H1 (cell line): ENCODE data around the gene STRIP2. TPM values are rescaled to one million over a fixed set of nuclear protein-coding genes. Genes with fewer than 3 reads are reported as not detected.

Experiments
- CTCF ChIA-PET: fragments of 300-600 bp; sonication (Branson Sonifier 250); formaldehyde crosslinking; loops from one replicate; lab custom pipeline; 2021; ENCODE audit not compliant: partially characterized antibody; lab: Charles Lee
- POLR2A ChIA-PET: fragments of 300-600 bp; sonication (Branson Sonifier 250); formaldehyde crosslinking; loops from one replicate; lab custom pipeline; 2021; ENCODE audit warnings: inconsistent platforms; ENCODE audit not compliant: partially characterized antibody; lab: Charles Lee
- DNase-seq, 2 experiments: peaks; one replicate each; pipeline versions ENCODE4 v3.0.0 to v3.0.0-alpha.2; 2010 to 2022; ENCODE audit warnings: low spot score in 2 of 2, low read depth in 1 of 2, mixed read lengths in 1 of 2
- FAIRE-seq: peaks from 2 replicates; lab custom pipeline; 2011; peaks lifted over from hg19 to GRCh38; lab: Jason Lieb, UNC
- H2AFZ ChIP-seq: 2 replicates; pipeline ENCODE4 v1.8.1; 2012; ENCODE audit warnings: low read length, inconsistent platforms
- H2AK5ac ChIP-seq: 2 replicates; pipeline ENCODE4 v1.6.1; 2013; ENCODE audit warnings: low read depth, low read length
- H2BK120ac ChIP-seq: replicated peaks from 2 replicates; pipeline ENCODE3; 2013; ENCODE audit warnings: low read depth, low read length, inconsistent platforms
- H2BK12ac ChIP-seq: 2 replicates; pipeline ENCODE4 v1.6.1; 2013; ENCODE audit warnings: low read depth, low read length
- H2BK15ac ChIP-seq: 2 replicates; pipeline ENCODE4 v1.6.1; 2013; ENCODE audit warnings: low read length
- H2BK20ac ChIP-seq: 2 replicates; pipeline ENCODE4 v1.6.1; 2013; ENCODE audit warnings: low read length
- H2BK5ac ChIP-seq: 2 replicates; pipeline ENCODE4 v1.6.1; 2013; ENCODE audit warnings: low read depth, low read length
- H3K14ac ChIP-seq: 2 replicates; pipeline ENCODE4 v1.6.1; 2013; ENCODE audit warnings: inconsistent platforms; ENCODE audit not compliant: insufficient read length
- H3K18ac ChIP-seq: 2 replicates; pipeline ENCODE4 v1.6.1; 2013; ENCODE audit warnings: low read length; ENCODE audit errors: extremely low read depth
- H3K23ac ChIP-seq: 2 replicates; pipeline ENCODE4 v1.6.1; 2013; ENCODE audit warnings: inconsistent platforms; ENCODE audit not compliant: insufficient read length
- H3K23me2 ChIP-seq: 2 replicates; pipeline ENCODE4 v1.6.1; 2013; ENCODE audit warnings: low read depth, low read length
- H3K27ac ChIP-seq: 2 replicates; pipeline ENCODE4 v1.6.1; 2011; ENCODE audit warnings: low read depth, low read length, inconsistent platforms
- H3K27me3 ChIP-seq, 4 experiments: replicated peaks in 1 of 4; 1 replicate in 1 of 4; 2 replicates in 3 of 4; pipeline versions ENCODE4 v1.6.1 to v1.8.1; 2011 to 2013; ENCODE audit warnings: low read length in 3 of 4, mild to moderate bottlenecking in 3 of 4, inconsistent platforms in 2 of 4, mixed read lengths in 2 of 4, moderate library complexity in 1 of 4; ENCODE audit not compliant: control insufficient read depth in 3 of 4, insufficient read depth in 3 of 4; ENCODE audit errors: extremely low read depth in 1 of 4
- H3K36me3 ChIP-seq, 4 experiments: 2 replicates each; pipeline versions ENCODE4 v1.6.1 to v1.8.1; 2011 to 2013; ENCODE audit warnings: mild to moderate bottlenecking in 4 of 4, low read length in 3 of 4, moderate library complexity in 2 of 4, control low read depth in 1 of 4, inconsistent platforms in 1 of 4; ENCODE audit not compliant: insufficient read depth in 4 of 4, control insufficient read depth in 2 of 4
- H3K4ac ChIP-seq: replicated peaks from 2 replicates; pipeline ENCODE3; 2013; ENCODE audit warnings: low read length, low read depth, mixed read lengths, inconsistent platforms; ENCODE audit not compliant: insufficient read length
- H3K4me1 ChIP-seq, 4 experiments: replicated peaks in 1 of 4; 1 replicate in 1 of 4; 2 replicates in 3 of 4; pipeline versions ENCODE4 v1.6.1 to v1.8.1; 2011 to 2013; ENCODE audit warnings: low read length in 3 of 4, inconsistent platforms in 2 of 4, mixed read lengths in 1 of 4; ENCODE audit not compliant: insufficient read depth in 4 of 4, control insufficient read depth in 3 of 4
- H3K4me2 ChIP-seq, 2 experiments: 2 replicates each; pipeline versions ENCODE4 v1.6.1 to v1.8.1; 2011 to 2013; ENCODE audit warnings: low read depth in 2 of 2, low read length in 2 of 2, control low read depth in 1 of 2, inconsistent platforms in 1 of 2, mild to moderate bottlenecking in 1 of 2; ENCODE audit not compliant: insufficient read depth in 1 of 2
- H3K4me3 ChIP-seq, 4 experiments: fragments of 200-600, 300-600 bp in 1 of 4; sonication (generic), shearing (Covaris generic), sonication (Bioruptor Twin) in 1 of 4; 2 replicates each; pipeline versions ENCODE4 v1.5.1 to v1.8.1; 2011 to 2016; ENCODE audit warnings: low read length in 4 of 4, low read depth in 3 of 4, control low read depth in 2 of 4, inconsistent platforms in 2 of 4, mild to moderate bottlenecking in 2 of 4, mixed read lengths in 1 of 4, moderate library complexity in 1 of 4; ENCODE audit not compliant: insufficient read depth in 2 of 4; ENCODE audit errors: extremely low read depth in 1 of 4
- H3K56ac ChIP-seq: replicated peaks from 2 replicates; pipeline ENCODE3; 2013; ENCODE audit warnings: low read depth, mild to moderate bottlenecking, mixed read lengths, low read length, inconsistent platforms; ENCODE audit not compliant: insufficient read length
- H3K79me1 ChIP-seq: 2 replicates; pipeline ENCODE4 v1.6.1; 2013; ENCODE audit warnings: low read depth, low read length, control low read depth
- H3K79me2 ChIP-seq, 2 experiments: 2 replicates each; pipeline versions ENCODE4 v1.6.1 to v1.8.1; 2012 to 2013; ENCODE audit warnings: low read length in 2 of 2, mild to moderate bottlenecking in 2 of 2, inconsistent platforms in 1 of 2; ENCODE audit not compliant: insufficient read depth in 2 of 2, control insufficient read depth in 1 of 2
- H3K9ac ChIP-seq, 4 experiments: replicated peaks in 1 of 4; 1 replicate in 1 of 4; 2 replicates in 3 of 4; pipeline versions ENCODE4 v1.6.1 to v1.8.1; 2011 to 2013; ENCODE audit warnings: low read depth in 3 of 4, low read length in 3 of 4, control low read depth in 2 of 4, mild to moderate bottlenecking in 2 of 4, moderate library complexity in 2 of 4, inconsistent platforms in 1 of 4; ENCODE audit errors: extremely low read depth in 1 of 4
- H3K9me3 ChIP-seq, 2 experiments: 2 replicates each; pipeline versions ENCODE4 v1.6.1 to v1.8.1; 2012 to 2013; ENCODE audit warnings: mild to moderate bottlenecking in 2 of 2, moderate library complexity in 2 of 2, control low read depth in 1 of 2, inconsistent platforms in 1 of 2, low read depth in 1 of 2, low read length in 1 of 2, mixed read lengths in 1 of 2; ENCODE audit not compliant: insufficient read depth in 2 of 2
- H4K20me1 ChIP-seq, 2 experiments: replicated peaks in 1 of 2; 2 replicates each; pipeline versions ENCODE3 to v1.8.1; 2011 to 2013; ENCODE audit warnings: inconsistent platforms in 2 of 2, low read length in 2 of 2, mild to moderate bottlenecking in 1 of 2; ENCODE audit not compliant: insufficient read depth in 2 of 2, control insufficient read depth in 1 of 2
- H4K5ac ChIP-seq: 2 replicates; pipeline ENCODE4 v1.6.1; 2013; ENCODE audit warnings: low read length, low read depth, mixed read lengths, inconsistent platforms; ENCODE audit not compliant: insufficient read length
- H4K8ac ChIP-seq: 2 replicates; pipeline ENCODE4 v1.8.0; 2013; ENCODE audit warnings: mild to moderate bottlenecking, moderate library complexity, low read length, inconsistent platforms; ENCODE audit not compliant: insufficient read depth; ENCODE audit errors: extremely low read depth
- H4K91ac ChIP-seq: replicated peaks from 2 replicates; pipeline ENCODE3; 2013; ENCODE audit warnings: low read length, mixed read lengths, inconsistent platforms; ENCODE audit not compliant: insufficient read length
- CHD2 ChIP-seq: IDR thresholded peaks from 2 replicates; pipeline ENCODE4 v1.6.1; 2012; ENCODE audit warnings: low read length, improper control_type of control experiment
- KDM5A ChIP-seq: fragments of 200-600 bp; IDR thresholded peaks from 2 replicates; pipeline ENCODE4 v1.7.1; 2012; ENCODE audit warnings: mild to moderate bottlenecking, low read length, inconsistent platforms, mixed read lengths
- MAFK ChIP-seq: IDR thresholded peaks from 2 replicates; pipeline ENCODE4 v1.6.1; 2012; ENCODE audit warnings: low read depth, mild to moderate bottlenecking, improper control_type of control experiment, low read length
- SUZ12 ChIP-seq: fragments of 200-600 bp; sonication (generic); IDR thresholded peaks from 2 replicates; pipeline ENCODE4 v1.6.1; 2012; ENCODE audit warnings: mild to moderate bottlenecking, inconsistent platforms, low read length, moderate library complexity, mixed read lengths
- WGBS, 2 experiments: shearing (Covaris generic) in 1 of 2; methylation state at CpG; one replicate each; pipeline versions ENCODE4 v1.1.6 to v1.1.7; 2013 to 2015; ENCODE audit warnings: low lambda C conversion rate in 2 of 2, mixed read lengths in 2 of 2, inconsistent platforms in 1 of 2, low coverage in 1 of 2, missing lambda C conversion rate in 1 of 2; ENCODE audit not compliant: insufficient replicate concordance in 2 of 2, insufficient coverage in 1 of 2, insufficient read length in 1 of 2; ENCODE audit errors: extremely low coverage in 1 of 2, missing lambda C conversion rate in 1 of 2; 5-methylcytosine and 5-hydroxymethylcytosine counted together
- polyA plus RNA-seq, 7 experiments: library from polyadenylated mRNA; depleted of rRNA in 3 of 7; stranded (reverse) in 5 of 7; unstranded in 2 of 7; fragments of >200 nt in 5 of 7; fragments of 200-250 nt in 2 of 7; gene quantifications; 1 replicate in 5 of 7; 2 replicates in 1 of 7; 4 replicates in 1 of 7; pipeline versions ENCODE4 v1.2.1 to v1.2.3, GENCODE V29; 2011 to 2013; ENCODE audit warnings: missing spikeins in 2 of 7, mixed read lengths in 2 of 7
- total RNA-seq: library from RNA; stranded (reverse); fragmentation: NEBNext Ultra II Directional; extraction: Animal tissue kit (Norgen Biotek cat#: 25700); gene quantifications from 2 replicates; pipeline ENCODE4 v1.2.1, GENCODE V29; 2021

STRIP2 gene
- total and polyA plus RNA-seq, 2 of the 8 experiments (the other 6 are each of a cell fraction or from before 2014, with no cell fraction given) = 5.3 to 8.2 TPM

GRCh38 chr7:129513546-129513945 lies 79.3 kb downstream of the STRIP2 start:
- no peak overlapping the region for H2BK12ac ChIP-seq
- H3K9ac ChIP-seq = no peak overlapping the region
- H2AFZ ChIP-seq = 0 out of 2 replicates have a peak overlapping the region, but pooled peaks have one; percentile 84
- peak overlapping the region; percentile 53; the same call in 1 of the 2 replicates for H2BK15ac ChIP-seq
- H4K5ac ChIP-seq = no peak overlapping the region
- H3K4me1 ChIP-seq = peaks cover 2 to 6% (median 4%) of the 10 kb centered on the region in 4 experiments; a peak in 5 of 7 replicates
- H2AK5ac ChIP-seq = no peak overlapping the region
- H2BK20ac ChIP-seq = no peak overlapping the region
- no peak overlapping the region for H3K4me2 ChIP-seq
- FAIRE-seq (no peak), DNase-seq (no peak)
- H3K18ac ChIP-seq = no peak overlapping the region
- H3K23ac ChIP-seq = no peak overlapping the region
- no peaks in the 10 kb centered on the region for H3K79me1 ChIP-seq
- no peak overlapping the region for H3K4me3 ChIP-seq
- H3K27ac ChIP-seq = no peak overlapping the region
- H3K23me2 ChIP-seq = no peaks in the 10 kb centered on the region
- no peaks in the 10 kb centered on the region for H3K9me3 ChIP-seq
- no peak overlapping the region for H3K56ac ChIP-seq
- 91% methylated on average over 10 of the region's 10 CpGs; no CpG with 5 or more reads in 1 of the 2 experiments for WGBS, 2 experiments
- no peaks in the 10 kb centered on the region for H3K79me2 ChIP-seq
- no peak overlapping the region for H3K14ac ChIP-seq
- ChIA-PET CTCF (interaction anchor here (1.0 to 1.7 kb wide), 3 partner anchors 12 to 94 kb away, joined by 3 to 5 read pairs (median 3); no protein-coding TSS in a partner anchor), POLR2A (no interaction called here)
- H4K91ac ChIP-seq = no peak overlapping the region
- H3K4ac ChIP-seq = peak overlapping the region; percentile 69
- no peaks in the 10 kb centered on the region for H3K36me3 ChIP-seq
- no peak overlapping the region for H2BK120ac ChIP-seq
- H4K8ac ChIP-seq = no peak overlapping the region
- 0 out of 2 replicates have a peak overlapping the region, but pooled peaks have one; percentile 7 for H2BK5ac ChIP-seq
- H3K27me3 ChIP-seq = no peaks in the 10 kb centered on the region
- TF ChIP-seq CHD2 (no peak), SUZ12 (no peak), KDM5A (no peak), MAFK (no peak)
- H4K20me1 ChIP-seq = no peaks in the 10 kb centered on the region
